SK-N-MC (cell line): ENCODE data around the gene SLC2A4.
A peak's percentile ranks its signal among the peaks of the same experiment; 100 is the strongest.

Experiments used
- DNase-seq: peaks from one replicate; pipeline ENCODE4 v3.0.0-alpha.2; 2011; ENCODE audit warnings: low read depth, low spot score
- H3K27ac ChIP-seq: fragments of 200-600 bp; sonication (generic); 2 replicates; pipeline ENCODE4 v1.5.1; 2016; ENCODE audit warnings: mixed run types
- H3K36me3 ChIP-seq: fragments of 200-600 bp; sonication (generic); 2 replicates; pipeline ENCODE4 v1.6.1; 2017; ENCODE audit warnings: antibody characterized with exemption, low read length, mixed read lengths; ENCODE audit not compliant: insufficient read depth
- H3K4me3 ChIP-seq: fragments of 200-600 bp; sonication (generic); 2 replicates; pipeline ENCODE4 v1.5.1; 2016
- H3K9ac ChIP-seq: fragments of 200-600 bp; sonication (generic); 2 replicates; pipeline ENCODE4 v1.8.0; 2017; ENCODE audit warnings: mixed run types, mixed read lengths; ENCODE audit not compliant: insufficient read length
- H3K9me3 ChIP-seq: fragments of 200-600 bp; sonication (generic); 2 replicates; pipeline ENCODE4 v1.6.1; 2017; ENCODE audit warnings: low read depth, mild to moderate bottlenecking, antibody characterized with exemption, low read length, moderate library complexity, mixed read lengths
- EZH2 ChIP-seq: fragments of 200-600 bp; sonication (generic); IDR thresholded peaks from one replicate; pipeline ENCODE4 v1.6.1; 2017; ENCODE audit warnings: antibody characterized with exemption
- FOXP2 ChIP-seq: optimal IDR thresholded peaks from 2 replicates; pipeline ENCODE3; 2011; ENCODE audit warnings: mild to moderate bottlenecking, moderate library complexity; ENCODE audit not compliant: insufficient read depth; ENCODE audit errors: extremely low read length, control extremely low read depth
- POLR2AphosphoS5 ChIP-seq: IDR thresholded peaks from 2 replicates; pipeline ENCODE4 v1.6.1; 2012; ENCODE audit warnings: mild to moderate bottlenecking, low read depth, low read length, borderline replicate concordance

The SLC2A4 gene

DNA sequence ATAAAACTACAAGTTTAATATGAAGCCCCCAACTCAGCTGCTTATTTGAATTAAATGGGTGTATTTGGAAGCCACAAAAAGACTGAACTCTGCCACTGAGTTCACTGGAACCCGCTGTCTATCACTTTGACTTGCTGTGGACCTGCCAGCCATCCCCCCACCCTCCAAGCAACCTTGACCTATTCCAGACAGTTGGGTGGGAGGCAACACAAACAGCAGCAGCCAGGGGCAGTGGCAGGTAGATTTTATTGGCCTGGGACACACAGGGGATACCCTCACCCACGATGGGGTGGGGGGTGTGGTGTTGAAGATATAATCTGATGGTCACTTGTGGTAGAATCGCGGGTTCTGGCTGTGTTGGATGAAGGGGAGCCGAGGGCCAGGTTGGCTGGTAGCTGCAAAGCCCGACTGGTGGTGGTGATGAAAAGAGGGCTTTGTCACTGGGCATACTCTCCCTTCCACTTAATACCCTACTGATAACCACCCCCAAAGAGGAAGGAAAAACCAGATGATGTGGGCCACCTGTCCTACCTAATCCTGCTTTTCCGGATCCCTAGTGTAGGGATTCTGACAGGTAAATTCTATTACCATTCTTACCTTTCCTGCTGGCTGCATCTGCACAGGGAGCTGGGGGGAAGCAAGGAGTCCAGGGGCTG is 31.0 kb downstream of the SLC2A4 start:
- Histone ChIP-seq H3K27ac (no peak overlapping the region), H3K9ac (no peak overlapping the region), H3K9me3 (no peaks in the 10 kb centered on the region), H3K36me3 (peaks cover 50% of the 10 kb centered on the region), H3K4me3 (no peak overlapping the region)
- TF ChIP-seq POLR2AphosphoS5 (peak; percentile 16; the same call in 1 of the 2 replicates), EZH2 (no peak)
- DNase-seq = no peak

DNA sequence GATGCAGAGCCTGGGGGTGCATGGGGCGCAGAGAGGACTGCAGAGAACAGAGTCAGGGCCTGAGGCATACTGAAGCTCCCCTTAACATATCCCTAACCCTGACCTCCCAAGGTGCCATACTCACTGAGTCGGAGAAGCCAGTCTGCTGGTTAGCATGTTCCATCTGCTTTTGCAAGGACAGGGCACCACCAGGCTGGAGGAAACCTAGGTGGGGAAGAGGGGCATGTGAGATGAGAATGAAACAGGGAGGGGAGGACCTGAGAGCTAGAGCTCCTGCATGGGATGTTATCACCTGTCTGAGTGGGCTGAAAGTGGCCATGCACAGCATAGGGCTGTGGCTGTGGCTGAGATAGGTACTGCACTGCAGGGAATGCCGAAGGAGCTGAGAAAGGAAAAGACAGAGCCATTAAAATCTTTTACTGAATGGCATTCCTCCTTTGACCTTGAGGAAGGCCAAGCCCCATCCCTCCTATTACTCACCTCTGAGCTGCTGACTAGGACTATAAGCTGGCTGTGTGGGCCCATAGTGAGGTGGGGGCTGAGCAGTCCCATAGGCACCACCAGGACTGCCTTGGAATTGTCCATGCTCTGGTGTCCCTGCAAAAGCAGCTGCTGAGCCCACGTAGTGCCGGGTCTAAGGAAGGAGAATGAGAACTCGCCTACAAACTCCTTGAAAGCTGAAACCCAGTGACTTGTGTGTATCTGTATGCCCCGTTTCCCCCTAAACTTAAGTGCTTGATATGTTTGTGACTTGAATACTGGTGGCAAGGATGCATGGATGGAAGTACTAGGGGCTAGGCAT is 31.8 kb downstream of the SLC2A4 start:
- DNase-seq = no peak
- peaks cover 54% of the 10 kb centered on the region for H3K36me3 ChIP-seq
- TF ChIP-seq FOXP2 = no peak
- TF ChIP-seq EZH2 = no peak
- TF ChIP-seq POLR2AphosphoS5 = no peak; the same call in 1 of the 2 replicates
- no peaks in the 10 kb centered on the region for H3K9me3 ChIP-seq
- H3K4me3 ChIP-seq = no peak overlapping the region; the same call in 1 of the 2 replicates
- no peak overlapping the region for H3K9ac ChIP-seq
- H3K27ac ChIP-seq = peak overlapping the region; percentile 81; the same call in 1 of the 2 replicates

DNA sequence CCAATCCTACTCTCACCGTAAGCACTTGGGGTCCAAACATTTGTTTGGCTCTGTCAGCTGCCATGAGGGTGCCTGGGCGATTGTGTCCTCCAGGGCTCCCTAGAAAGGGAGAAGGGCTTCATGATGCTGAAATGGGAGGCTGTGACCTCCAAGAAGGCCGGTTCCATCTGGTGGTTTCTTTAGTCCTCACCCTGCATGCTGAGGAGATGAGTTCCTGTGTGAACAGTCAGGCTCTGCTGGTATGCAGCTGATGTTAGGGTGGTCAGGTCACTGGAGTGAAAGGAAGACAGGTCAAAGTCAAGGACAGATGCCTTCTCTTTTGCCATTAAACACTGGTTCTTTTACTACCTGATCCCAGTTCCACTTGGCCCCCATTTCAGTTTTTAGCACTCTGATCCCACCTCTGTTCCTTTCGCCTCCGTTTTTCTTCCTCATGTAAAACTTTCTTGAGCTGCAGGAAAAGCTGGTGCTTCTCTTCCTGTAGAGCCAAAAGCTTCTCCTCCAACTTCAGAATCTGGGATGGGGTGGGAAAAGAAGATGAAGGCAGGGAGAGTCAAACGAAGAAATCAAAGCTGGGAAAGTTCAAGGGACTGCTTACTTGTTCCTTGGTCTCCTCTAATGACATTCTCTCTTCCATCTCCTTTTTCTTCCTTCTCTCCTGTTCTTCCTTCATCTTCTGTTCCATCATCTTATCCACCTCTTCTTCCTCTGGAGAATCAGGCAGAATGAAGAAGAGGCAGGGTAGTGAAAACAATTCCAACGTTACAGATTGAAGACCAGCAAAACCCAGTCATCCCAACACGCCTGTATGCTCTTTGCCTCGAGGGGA is 32.6 kb downstream of the SLC2A4 start:
- H3K9me3 ChIP-seq = no peaks in the 10 kb centered on the region
- H3K9ac ChIP-seq = peak overlapping the region; percentile 93
- DNase-seq = no peak
- H3K36me3 ChIP-seq = peaks cover 58% of the 10 kb centered on the region
- H3K4me3 ChIP-seq = peak overlapping the region; percentile 96
- no peak for TF ChIP-seq POLR2AphosphoS5
- TF ChIP-seq EZH2 = no peak
- TF ChIP-seq FOXP2 = no peak
- peak overlapping the region; percentile 81; the same call in 1 of the 2 replicates for H3K27ac ChIP-seq

DNA sequence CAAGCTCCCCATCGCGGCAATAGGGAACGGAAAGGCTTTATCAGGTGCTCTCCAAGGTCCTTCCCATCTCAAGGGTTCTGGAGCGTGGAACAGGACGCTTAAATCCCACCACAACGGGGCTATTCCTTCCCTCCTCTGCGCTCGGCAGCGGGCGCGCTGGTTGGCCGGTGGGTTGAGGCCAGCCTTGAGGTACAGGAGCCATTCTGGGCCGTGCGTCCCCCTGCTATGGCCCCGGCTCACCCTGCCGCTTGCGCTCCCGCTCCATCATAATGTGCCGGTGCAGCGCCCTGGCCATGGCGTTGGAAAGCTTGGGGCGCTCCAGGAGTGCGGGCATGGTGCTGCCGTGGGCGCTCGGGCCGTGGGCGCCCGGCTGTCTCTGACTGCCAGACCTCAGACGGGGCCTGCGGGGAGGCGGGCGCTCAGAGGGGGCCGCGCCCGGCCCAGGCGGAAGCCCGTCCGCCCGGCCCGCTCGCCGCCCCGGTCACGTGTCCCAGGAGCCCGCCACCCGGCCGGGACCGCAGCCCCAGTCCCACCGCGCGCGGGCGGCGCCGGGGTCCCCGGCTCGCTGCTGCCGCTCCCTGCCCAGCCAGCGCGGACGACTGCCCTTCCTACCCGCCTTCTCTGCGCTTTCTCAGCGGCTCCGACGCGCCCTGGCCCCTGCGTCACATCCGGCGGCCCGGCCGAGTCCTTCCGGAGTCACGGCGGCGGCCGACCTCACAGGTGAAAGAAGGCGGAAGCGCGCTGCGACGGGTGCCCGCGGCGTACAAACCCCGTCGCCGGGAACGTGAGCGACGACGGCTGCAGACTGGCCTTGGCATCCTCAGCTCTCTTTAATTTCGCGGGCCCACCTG is 33.4 kb downstream of the SLC2A4 start, which contains the start of gene GPS2:
TSS of gene GPS2 (minus strand) at position 642 of the 851 bp plus-strand sequence. CDS start at position 334, 308 bp downstream.
- Histone ChIP-seq H3K4me3 (peak within 1 kb of the TSS; percentile 96), H3K9me3 (no peaks in the 10 kb centered on the region), H3K36me3 (peaks cover 50% of the 10 kb centered on the region), H3K9ac (peak within 1 kb of the TSS; percentile 93), H3K27ac (peak within 1 kb of the TSS; percentile 81)
- no peak for DNase-seq
- TF ChIP-seq POLR2AphosphoS5 = peak; percentile 71; the same call in 1 of the 2 replicates
- no peak for TF ChIP-seq FOXP2

DNA sequence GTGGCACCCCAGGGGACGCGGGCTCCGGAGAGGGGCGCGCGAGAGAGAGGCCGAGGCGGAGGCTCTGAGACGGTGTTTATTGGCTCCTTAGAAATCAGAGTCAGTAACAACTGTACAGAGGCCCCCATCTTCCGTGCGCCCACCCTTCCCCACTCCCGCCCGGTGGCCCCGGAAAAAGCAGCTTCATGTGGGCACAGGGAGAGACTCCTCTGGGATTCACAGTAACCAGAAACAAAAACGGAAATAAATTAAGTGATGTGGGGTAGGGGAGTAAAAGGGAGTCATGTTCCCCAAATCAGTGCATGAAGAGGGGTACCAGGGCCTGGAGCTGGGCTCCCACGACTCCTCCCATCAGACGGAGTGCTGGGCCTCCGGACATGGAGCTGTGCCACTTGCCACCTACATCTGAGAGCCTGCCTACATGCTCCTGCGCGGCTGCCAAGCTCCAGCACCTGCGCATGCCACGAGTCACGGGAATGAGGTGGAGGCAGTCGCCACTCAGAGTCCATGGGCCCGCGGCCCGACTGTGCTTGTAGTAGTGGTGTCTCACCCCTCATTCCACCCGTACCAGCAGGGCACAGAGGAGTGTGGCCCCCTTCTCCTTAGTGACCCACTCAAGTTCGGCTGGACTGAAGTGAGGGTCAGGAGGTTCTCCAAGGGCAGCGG is 34.2 kb downstream of the SLC2A4 start:
- no peak for DNase-seq
- H3K4me3 ChIP-seq = peak overlapping the region; percentile 96
- H3K9me3 ChIP-seq = no peaks in the 10 kb centered on the region
- H3K36me3 ChIP-seq = peaks cover 47% of the 10 kb centered on the region
- peak overlapping the region; percentile 81 for H3K27ac ChIP-seq
- TF ChIP-seq EZH2 (no peak), FOXP2 (no peak), POLR2AphosphoS5 (no peak)
- H3K9ac ChIP-seq = peak overlapping the region; percentile 93

DNA sequence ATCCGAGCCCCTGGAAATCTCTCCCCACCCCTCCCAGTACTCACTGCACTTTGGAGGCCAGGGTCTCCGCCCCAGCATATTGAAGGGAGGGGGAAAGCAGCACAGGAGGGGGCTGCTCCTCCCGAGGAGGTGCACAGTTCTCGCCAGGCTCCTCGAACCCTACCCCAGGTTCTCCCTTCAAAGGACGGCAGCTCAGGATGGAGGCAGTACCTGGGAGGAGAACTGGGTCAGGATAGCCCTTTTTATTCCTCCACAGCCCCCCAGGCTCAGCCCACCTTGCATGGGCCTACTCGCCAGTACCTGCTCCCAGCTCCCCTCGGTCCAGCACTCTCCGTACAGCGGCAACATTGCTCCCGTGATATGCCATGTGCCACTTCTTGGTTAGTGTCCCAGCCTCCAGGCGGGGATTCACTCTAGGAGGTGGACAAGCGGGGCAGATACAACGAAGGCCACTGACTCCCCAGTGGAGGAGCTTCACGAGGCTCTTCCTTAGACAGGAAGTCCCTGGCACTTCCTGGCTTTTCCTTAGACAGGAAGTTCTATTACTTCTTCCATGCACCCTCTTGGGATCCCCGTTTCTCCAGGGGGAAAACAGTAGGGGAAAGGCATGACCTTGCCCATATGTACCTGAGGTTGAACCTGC is 35.8 kb downstream of the SLC2A4 start:
- Histone ChIP-seq H3K27ac (no peak overlapping the region), H3K9me3 (no peaks in the 10 kb centered on the region), H3K36me3 (peaks cover 48% of the 10 kb centered on the region), H3K9ac (no peak overlapping the region), H3K4me3 (no peak overlapping the region)
- DNase-seq = no peak
- TF ChIP-seq POLR2AphosphoS5 (no peak), FOXP2 (no peak), EZH2 (no peak)
